Trophoblast cell (in vitro differentiated cells and primary cell): ENCODE results near the gene GC.
"Not testable (repeated sequence)": the region's sequence is repeated elsewhere in the genome, so short reads cannot be mapped to it uniquely, and the experiment has no call there.

ENCODE experiments used
- DNase-seq, 2 donors: peaks; one replicate each; pipeline ENCODE4 v3.0.0-alpha.2; 2016
- H2AFZ ChIP-seq: 2 replicates; pipeline ENCODE4 v1.6.1; 2013; ENCODE audit warnings: low read length, moderate library complexity, mild to moderate bottlenecking; ENCODE audit not compliant: insufficient read depth, poor library complexity
- H2AK5ac ChIP-seq: 2 replicates; pipeline ENCODE4 v1.6.1; 2013; ENCODE audit warnings: mild to moderate bottlenecking, low read length
- H2BK120ac ChIP-seq: 2 replicates; pipeline ENCODE4 v1.6.1; 2013; ENCODE audit warnings: low read length, mild to moderate bottlenecking, moderate library complexity; ENCODE audit not compliant: insufficient read depth, poor library complexity
- H2BK12ac ChIP-seq: 2 replicates; pipeline ENCODE4 v1.6.1; 2013; ENCODE audit warnings: mild to moderate bottlenecking, low read length, moderate library complexity
- H2BK5ac ChIP-seq: 2 replicates; pipeline ENCODE4 v1.6.1; 2013; ENCODE audit warnings: low read length, low read depth, moderate library complexity, mild to moderate bottlenecking; ENCODE audit not compliant: poor library complexity
- H3K14ac ChIP-seq: 2 replicates; pipeline ENCODE4 v1.6.1; 2013; ENCODE audit warnings: mild to moderate bottlenecking, low read length
- H3K18ac ChIP-seq: 2 replicates; pipeline ENCODE4 v1.6.1; 2013; ENCODE audit warnings: mild to moderate bottlenecking, low read length
- H3K23ac ChIP-seq: 2 replicates; pipeline ENCODE4 v1.6.1; 2013; ENCODE audit warnings: low read length
- H3K27ac ChIP-seq: 2 replicates; pipeline ENCODE4 v1.5.1; 2013; ENCODE audit warnings: low read depth, mild to moderate bottlenecking, inconsistent platforms, low read length, moderate library complexity
- H3K27me3 ChIP-seq: 2 replicates; pipeline ENCODE4 v1.6.1; 2013; ENCODE audit warnings: inconsistent platforms, mild to moderate bottlenecking, low read length, moderate library complexity; ENCODE audit not compliant: insufficient read depth
- H3K36me3 ChIP-seq, 2 experiments: 1 replicate in 1 of 2; 2 replicates in 1 of 2; pipeline ENCODE4 v1.6.1; 2013; ENCODE audit warnings: low read length in 2 of 2, mild to moderate bottlenecking in 2 of 2, moderate library complexity in 1 of 2; ENCODE audit not compliant: insufficient read depth in 2 of 2, control insufficient read depth in 1 of 2
- H3K4ac ChIP-seq: 2 replicates; pipeline ENCODE4 v1.6.1; 2013; ENCODE audit warnings: low read depth, mild to moderate bottlenecking, low read length, moderate library complexity
- H3K4me1 ChIP-seq, 2 experiments: 1 replicate in 1 of 2; 2 replicates in 1 of 2; pipeline ENCODE4 v1.6.1; 2013; ENCODE audit warnings: low read length in 2 of 2, mild to moderate bottlenecking in 2 of 2, moderate library complexity in 1 of 2; ENCODE audit not compliant: insufficient read depth in 2 of 2, control insufficient read depth in 1 of 2
- H3K4me2 ChIP-seq: 2 replicates; pipeline ENCODE4 v1.6.1; 2013; ENCODE audit warnings: inconsistent platforms, mild to moderate bottlenecking, low read length, moderate library complexity
- H3K4me3 ChIP-seq: 2 replicates; pipeline ENCODE4 v1.5.1; 2013; ENCODE audit warnings: mild to moderate bottlenecking, low read depth, low read length, inconsistent platforms
- H3K79me1 ChIP-seq: one replicate; pipeline ENCODE4 v1.6.1; 2013; ENCODE audit warnings: low read length
- H3K79me2 ChIP-seq: 2 replicates; pipeline ENCODE4 v1.6.1; 2013; ENCODE audit warnings: low read length, mild to moderate bottlenecking; ENCODE audit not compliant: control insufficient read depth, insufficient read depth, poor library complexity
- H3K9ac ChIP-seq: 2 replicates; pipeline ENCODE4 v1.6.1; 2013; ENCODE audit warnings: mild to moderate bottlenecking, low read length
- H3K9me3 ChIP-seq: 2 replicates; pipeline ENCODE4 v1.6.1; 2013; ENCODE audit warnings: low read depth, mild to moderate bottlenecking, control low read depth, inconsistent platforms, low read length; ENCODE audit not compliant: insufficient read depth
- H4K12ac ChIP-seq: 2 replicates; pipeline ENCODE4 v1.6.1; 2013; ENCODE audit warnings: low read depth, mild to moderate bottlenecking, low read length, moderate library complexity
- H4K8ac ChIP-seq: 2 replicates; pipeline ENCODE4 v1.6.1; 2013; ENCODE audit warnings: low read depth, mild to moderate bottlenecking, low read length, moderate library complexity
- H4K91ac ChIP-seq: one replicate; pipeline ENCODE4 v1.6.1; 2013; ENCODE audit warnings: low read depth, mild to moderate bottlenecking, low read length, moderate library complexity
- WGBS: extraction: QIAGEN DNeasy Blood & Tissue Kit; methylation state at CpG from one replicate; pipeline ENCODE4 v1.1.7; 2013; ENCODE audit warnings: missing lambda C conversion rate; ENCODE audit not compliant: insufficient read length, insufficient coverage; ENCODE audit errors: extremely low coverage; 5-methylcytosine and 5-hydroxymethylcytosine counted together

The GC gene

GRCh38 chr4:71749008-71749594 lies 34.8 kb downstream of the GC start:
- Histone ChIP-seq H3K79me2 (no peaks in the 10 kb centered on the region), H4K12ac (no peak overlapping the region), H3K18ac (no peak overlapping the region), H3K9ac (no peak overlapping the region), H3K36me3 (no peaks in the 10 kb centered on the region), H3K27ac (no peak overlapping the region), H3K4me2 (no peak overlapping the region), H4K91ac (no peak overlapping the region), H2BK5ac (no peak overlapping the region), H3K4me3 (no peak overlapping the region), H3K23ac (no peak overlapping the region), H3K79me1 (no peaks in the 10 kb centered on the region), H2BK12ac (no peak overlapping the region), H3K14ac (no peak overlapping the region), H3K4ac (no peak overlapping the region), H2AK5ac (no peak overlapping the region), H3K4me1 (no peaks in the 10 kb centered on the region), H3K9me3 (no peaks in the 10 kb centered on the region), H3K27me3 (no peaks in the 10 kb centered on the region), H4K8ac (no peak overlapping the region), H2BK120ac (no peak overlapping the region), H2AFZ (no peak overlapping the region)
- DNase-seq: no peak
- WGBS: no CpG with 5 or more reads among the region's 4 CpGs

- Histone ChIP-seq H2AK5ac (no peak overlapping the region), H2BK12ac (no peak overlapping the region), H3K23ac (no peak overlapping the region), H3K27me3 (no peaks in the 10 kb centered on the region), H3K18ac (no peak overlapping the region), H3K79me1 (no peaks in the 10 kb centered on the region), H3K9me3 (no peaks in the 10 kb centered on the region), H3K79me2 (no peaks in the 10 kb centered on the region), H4K12ac (no peak overlapping the region), H3K4me2 (no peak overlapping the region), H3K4ac (no peak overlapping the region), H4K91ac (no peak overlapping the region), H3K27ac (no peak overlapping the region), H3K9ac (no peak overlapping the region), H3K4me1 (no peaks in the 10 kb centered on the region), H3K4me3 (no peak overlapping the region), H4K8ac (no peak overlapping the region), H2BK5ac (no peak overlapping the region), H2BK120ac (no peak overlapping the region), H3K36me3 (no peaks in the 10 kb centered on the region), H2AFZ (no peak overlapping the region), H3K14ac (no peak overlapping the region)
- no CpG with 5 or more reads among the region's 3 CpGs for WGBS
- DNase-seq: no peak
These were observed 37.5 kb downstream of the GC start for GRCh38 chr4:71746379-71746778.

GRCh38 chr4:71738782-71739181 lies 45.1 kb downstream of the GC start:
- not testable (repeated sequence) for DNase-seq, H3K4ac ChIP-seq, H3K79me2 ChIP-seq, H3K4me3 ChIP-seq, H3K27ac ChIP-seq, H2BK5ac ChIP-seq, H2BK12ac ChIP-seq, H3K4me2 ChIP-seq, H4K12ac ChIP-seq, H3K79me1 ChIP-seq, H3K18ac ChIP-seq, H4K8ac ChIP-seq, H3K23ac ChIP-seq, H2BK120ac ChIP-seq, H3K9ac ChIP-seq, H2AFZ ChIP-seq, H3K4me1 ChIP-seq, H3K27me3 ChIP-seq, H3K36me3 ChIP-seq, H3K9me3 ChIP-seq, H3K14ac ChIP-seq, H4K91ac ChIP-seq, H2AK5ac ChIP-seq
- no CpG with 5 or more reads among the region's 2 CpGs for WGBS

- Histone ChIP-seq H3K4me3 (no peak overlapping the region), H2BK120ac (no peak overlapping the region), H3K9ac (no peak overlapping the region), H2BK12ac (no peak overlapping the region), H3K27ac (no peak overlapping the region), H4K8ac (no peak overlapping the region), H3K36me3 (no peaks in the 10 kb centered on the region), H4K91ac (no peak overlapping the region), H2AK5ac (no peak overlapping the region), H3K4me1 (no peaks in the 10 kb centered on the region), H4K12ac (no peak overlapping the region), H3K4ac (no peak overlapping the region), H3K79me1 (no peaks in the 10 kb centered on the region), H3K23ac (no peak overlapping the region), H3K27me3 (no peaks in the 10 kb centered on the region), H3K4me2 (no peak overlapping the region), H2AFZ (no peak overlapping the region), H2BK5ac (no peak overlapping the region), H3K18ac (no peak overlapping the region), H3K9me3 (no peaks in the 10 kb centered on the region), H3K79me2 (no peaks in the 10 kb centered on the region), H3K14ac (no peak overlapping the region)
- peak in 1 of 2 donors; percentile 69 for DNase-seq
- WGBS: no CpG with 5 or more reads among the region's 2 CpGs
These were observed 51.2 kb downstream of the GC start for GRCh38 chr4:71732706-71733105.
